ENCODE results near the gene AMH.

GRCh38 chr19:2232286-2233151 lies 16.6 kb upstream of the AMH start:
- TF ChIP-seq POLR2A (IDR thresholded peaks at IDR 0.05; ENCODE audit: low read depth, low read length) (no peak), CTCF (conservative IDR thresholded peaks at IDR 0.05; ENCODE audit: low read depth, low read length) (no peak), BHLHE40 (IDR thresholded peaks at IDR 0.05; ENCODE audit: low read depth, low read length) (no peak), SMC3 (IDR thresholded peaks at IDR 0.05; ENCODE audit: low read depth, low read length) (no peak), NFE2L2 (IDR thresholded peaks at IDR 0.05; ENCODE audit: low read depth, low read length) (no peak), RFX5 (IDR thresholded peaks at IDR 0.05; ENCODE audit: low read depth, low read length) (no peak), RCOR1 (IDR thresholded peaks at IDR 0.05; ENCODE audit: insufficient replicate concordance, low read length) (no peak), MAFK (IDR thresholded peaks at IDR 0.05; ENCODE audit: low read depth, low read length) (no peak), USF2 (IDR thresholded peaks at IDR 0.05; ENCODE audit: low read depth, low read length) (no peak), RAD21 (IDR thresholded peaks at IDR 0.05; ENCODE audit: low read length) (no peak), MXI1 (IDR thresholded peaks at IDR 0.05; ENCODE audit: borderline replicate concordance, low read depth, low read length) (no peak)

All from IMR-90 (cell line).